Superior temporal gyrus (tissue), 1 donor: Measurements from ENCODE around the gene ACSM6.

Experiments used
- DNase-seq: peaks from one replicate; pipeline ENCODE4 v3.0.0-alpha.2; 2016; ENCODE audit errors: extremely low spot score

ACSM6 gene

GRCh38 chr10:95246582-95247051 is 52.6 kb downstream of the ACSM6 start:
- peak; percentile 66 for DNase-seq

GRCh38 chr10:95247200-95247880 is 53.3 kb downstream of the ACSM6 start:
- DNase-seq = peak; percentile 20

- DNase-seq = no peak
Observed at GRCh38 chr10:95247881-95248583, 54.0 kb downstream of the ACSM6 start.

- no peak for DNase-seq
Observed at GRCh38 chr10:95248989-95249388, 55.0 kb downstream of the ACSM6 start.

DNA sequence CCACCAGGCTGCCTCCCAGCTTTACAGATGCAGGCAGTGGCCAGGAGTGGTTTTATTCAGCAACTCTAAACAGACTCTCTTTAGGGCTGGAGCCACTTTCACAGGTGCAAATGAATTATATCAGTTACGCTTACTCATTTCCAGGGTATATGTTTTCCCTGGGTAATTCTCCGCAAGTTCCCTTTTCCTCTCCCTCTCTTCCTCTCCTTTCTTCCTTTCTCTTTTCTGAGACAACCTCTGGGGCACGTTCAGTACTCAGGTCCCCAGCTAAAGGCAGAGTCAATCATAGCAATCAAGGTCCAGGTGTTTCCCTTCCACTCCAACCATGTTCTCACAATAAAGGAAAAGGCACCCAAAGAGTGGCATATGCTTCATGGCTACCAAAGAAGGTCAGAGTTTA is 55.4 kb downstream of the ACSM6 start:
- no peak for DNase-seq

GRCh38 chr10:95250856-95251255 is 56.8 kb downstream of the ACSM6 start:
- no peak for DNase-seq

DNA sequence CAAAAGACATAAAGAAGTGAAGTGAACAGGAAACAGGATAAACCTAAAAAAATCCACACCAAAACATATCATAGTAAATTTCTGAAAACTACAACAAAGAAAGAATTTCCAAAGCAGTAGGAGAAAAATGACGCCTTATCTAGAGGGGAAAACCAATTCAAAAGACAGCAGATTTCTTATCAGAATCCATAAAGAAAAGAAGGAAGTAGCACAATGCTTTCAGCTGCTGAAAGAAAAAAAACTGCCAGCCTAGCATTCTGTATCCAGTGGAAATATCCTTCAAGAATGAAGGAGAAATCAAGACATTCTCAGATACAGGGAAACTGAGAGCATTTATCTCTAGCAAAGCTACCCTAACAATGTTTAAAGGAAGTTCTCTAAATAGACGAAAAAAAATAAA is 59.0 kb downstream of the ACSM6 start:
- DNase-seq = no peak

- no peak for DNase-seq
Observed at GRCh38 chr10:95253686-95254085, 59.6 kb downstream of the ACSM6 start.

DNA sequence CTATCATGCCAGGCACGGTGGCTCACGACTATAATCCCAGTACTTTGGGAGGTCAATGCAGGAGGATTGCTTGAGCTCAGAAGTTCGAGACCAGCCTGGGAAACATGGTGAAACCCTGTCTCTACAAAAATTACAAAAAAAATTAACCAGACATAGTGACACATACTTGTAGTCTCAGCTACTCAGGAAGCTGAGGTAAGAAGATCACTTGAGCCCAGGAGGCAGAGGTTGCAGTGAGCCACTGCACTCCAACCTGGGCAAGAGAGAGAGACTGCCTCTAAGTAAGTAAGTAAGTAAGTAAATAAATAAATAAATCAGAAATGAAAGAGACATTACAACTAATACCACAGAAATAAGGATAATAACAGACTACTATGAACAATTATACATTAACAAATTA is 60.6 kb downstream of the ACSM6 start:
- DNase-seq = no peak

- no peak for DNase-seq
Observed at GRCh38 chr10:95256268-95256667, 62.2 kb downstream of the ACSM6 start.

- no peak for DNase-seq
Observed at GRCh38 chr10:95257849-95258248, 63.8 kb downstream of the ACSM6 start.

DNA sequence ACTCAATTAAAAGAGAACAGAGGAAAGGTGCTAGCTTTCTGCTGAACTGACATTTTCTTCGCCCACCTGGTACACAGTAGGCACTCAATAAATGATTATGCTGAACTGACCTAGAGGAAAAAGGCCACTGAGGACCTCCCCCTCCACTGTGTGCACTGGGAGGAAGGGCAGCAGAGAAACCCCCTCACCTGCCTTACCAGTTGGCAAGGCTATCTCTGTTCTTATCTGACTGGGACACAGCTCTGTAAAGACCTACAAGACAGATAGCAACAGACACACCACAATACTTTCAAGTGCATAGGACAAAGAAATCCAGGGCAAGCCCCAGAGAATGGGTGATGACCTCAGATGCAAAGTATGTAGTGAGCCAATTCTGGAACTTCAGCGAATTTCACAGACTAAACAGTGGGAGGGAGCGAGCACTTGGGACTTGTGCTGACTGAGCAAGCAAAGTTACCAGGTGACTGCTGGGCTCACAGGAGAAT is 66.4 kb downstream of the ACSM6 start:
- DNase-seq = no peak

GRCh38 chr10:95260909-95261552 is 67.0 kb downstream of the ACSM6 start:
- no peak for DNase-seq

GRCh38 chr10:95261926-95262325 is 67.9 kb downstream of the ACSM6 start:
- DNase-seq = no peak

DNA sequence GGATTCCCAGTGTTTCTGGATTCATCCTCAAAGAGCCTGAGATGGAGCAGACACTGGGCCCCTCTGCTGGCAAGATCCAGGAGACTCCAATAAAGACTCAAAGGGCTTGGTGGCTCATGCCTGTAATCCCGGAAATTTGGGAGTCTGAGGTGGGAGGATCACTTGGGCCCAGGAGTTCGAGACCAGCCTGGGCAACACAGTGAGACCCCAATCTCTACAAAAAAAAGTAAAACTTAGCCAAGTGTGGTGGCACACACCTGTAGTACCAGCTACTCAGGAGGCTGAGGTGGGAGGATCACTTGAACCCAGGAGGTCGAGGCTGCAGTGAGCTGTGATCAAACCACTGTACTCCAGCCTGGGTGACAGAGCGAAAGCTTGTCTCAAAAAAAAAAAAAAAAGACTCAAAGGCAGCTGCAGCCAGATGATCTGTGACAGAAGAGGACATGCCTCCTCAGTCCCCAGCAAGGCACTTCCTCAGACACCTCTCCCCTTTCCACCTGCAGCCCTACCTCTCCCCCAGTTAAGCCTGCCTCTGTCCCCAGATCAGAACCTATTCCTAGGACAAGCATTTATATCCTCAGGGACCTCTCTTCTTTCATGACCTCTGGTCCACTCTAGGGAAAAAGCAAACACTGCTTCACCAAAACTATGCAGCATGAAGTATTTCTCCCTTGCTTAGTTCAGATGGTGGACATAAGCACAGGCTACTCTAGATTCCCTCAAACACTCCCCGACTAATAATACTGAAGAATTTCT is 68.9 kb downstream of the ACSM6 start:
- no peak for DNase-seq

DNA sequence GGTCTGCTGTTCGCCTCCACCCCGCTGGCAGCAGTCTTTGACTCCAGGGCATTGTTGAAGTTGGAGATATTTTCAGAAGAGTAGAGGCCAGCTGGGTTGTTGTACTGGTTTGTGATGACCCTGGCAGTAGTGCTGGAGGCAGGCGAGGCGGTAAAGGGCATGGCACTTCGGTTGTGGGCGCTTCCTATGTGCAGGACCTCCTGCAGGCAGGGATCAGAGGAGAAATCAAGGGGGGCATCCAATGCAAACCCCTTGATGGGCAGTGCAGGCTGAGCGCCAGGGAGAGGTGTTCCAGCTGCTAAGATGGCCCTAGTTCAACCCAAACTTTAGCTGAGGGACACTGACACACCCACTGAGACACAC is 69.8 kb downstream of the ACSM6 start:
- DNase-seq = no peak

DNA sequence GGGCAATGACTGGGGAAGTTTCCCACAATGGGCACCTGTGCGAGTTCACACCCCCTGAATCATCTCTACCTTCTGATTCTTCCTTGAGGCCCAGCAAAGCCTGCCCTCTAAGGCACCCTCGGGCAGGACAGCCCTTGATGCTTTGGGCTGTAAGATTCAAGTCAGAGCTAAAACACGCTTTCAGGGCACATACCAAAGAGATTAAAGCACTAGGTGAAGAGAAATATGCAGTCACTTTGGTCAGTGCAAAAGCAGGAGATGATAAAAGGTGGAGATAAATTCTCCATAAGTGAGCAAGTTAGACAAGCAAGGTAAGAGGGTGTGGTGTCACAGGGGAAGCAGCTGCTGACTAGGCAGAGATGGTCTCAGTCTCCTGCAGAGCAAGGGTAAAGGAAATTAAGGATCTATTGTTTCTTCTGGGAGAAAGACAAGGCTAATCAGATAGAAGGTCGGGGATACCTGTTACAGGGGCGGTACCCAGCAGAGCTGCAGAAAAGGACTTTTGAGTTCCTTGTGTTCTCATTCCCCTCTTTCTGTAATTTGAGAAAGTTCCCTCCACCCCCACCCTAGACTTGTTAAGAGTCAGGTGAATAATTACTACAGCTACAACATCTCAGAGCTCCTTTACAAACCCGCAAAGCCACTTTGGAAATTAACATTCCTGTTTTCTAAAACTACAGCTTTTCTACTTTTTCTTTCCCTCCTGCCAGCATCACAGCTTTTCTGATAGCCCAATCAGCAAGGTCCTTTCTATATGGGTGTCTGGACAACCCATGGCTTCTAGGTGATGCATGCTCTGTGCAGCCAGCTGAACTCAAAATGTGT is 70.4 kb downstream of the ACSM6 start:
- DNase-seq = no peak

DNA sequence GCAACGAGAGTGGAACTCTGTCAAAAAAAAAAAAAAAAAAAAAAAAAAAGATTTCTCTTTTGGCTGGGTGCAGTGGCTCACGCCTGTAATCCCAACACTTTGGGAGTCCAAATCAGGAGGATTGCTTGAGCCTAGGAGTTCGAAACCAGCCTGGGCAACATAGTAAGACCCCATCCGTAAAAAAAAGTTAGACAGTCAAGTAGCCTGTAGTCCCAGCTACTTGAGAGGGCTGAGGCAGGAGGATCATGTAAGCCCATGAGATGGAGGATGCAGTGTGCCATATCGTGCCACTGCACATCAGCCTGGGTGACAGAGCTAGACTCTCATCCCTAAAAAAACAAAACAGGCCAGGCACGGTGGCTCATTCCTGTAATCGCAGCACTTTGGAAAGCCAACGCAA is 71.5 kb downstream of the ACSM6 start:
- no peak for DNase-seq

DNA sequence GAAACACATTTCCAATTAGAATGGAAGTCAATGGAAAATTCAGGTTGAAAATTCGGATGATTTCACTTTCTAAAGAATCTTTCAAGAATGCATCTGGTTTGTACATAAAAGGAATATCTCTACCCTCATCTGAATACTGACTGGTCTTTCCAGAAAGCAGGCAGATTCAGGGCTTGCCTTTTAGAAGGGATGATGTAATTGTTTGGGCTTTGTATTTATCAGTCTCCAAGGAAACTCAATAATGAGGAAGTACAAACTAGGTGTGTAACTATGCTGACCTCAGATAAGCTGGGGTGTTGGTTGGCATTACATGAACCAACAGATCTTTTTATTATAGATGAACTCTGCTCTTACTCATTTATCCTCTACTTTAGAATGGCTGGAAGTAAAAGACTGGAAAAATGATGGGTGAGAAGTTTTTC is 72.6 kb downstream of the ACSM6 start:
- DNase-seq = no peak

GRCh38 chr10:95267251-95267650 is 73.2 kb downstream of the ACSM6 start:
- DNase-seq = no peak

GRCh38 chr10:95268438-95268837 is 74.4 kb downstream of the ACSM6 start:
- DNase-seq = no peak
